IPS-20b (cell line): ENCODE measurements around the gene MBP.

Experiments used
- H3K27ac ChIP-seq: one replicate; pipeline ENCODE4 v1.5.1; 2013; ENCODE audit warnings: low read length
- H3K27me3 ChIP-seq: 2 replicates; pipeline ENCODE4 v1.6.1; 2013; ENCODE audit warnings: mild to moderate bottlenecking, low read length, inconsistent platforms; ENCODE audit not compliant: insufficient read depth
- H3K36me3 ChIP-seq: 2 replicates; pipeline ENCODE4 v1.6.1; 2013; ENCODE audit warnings: low read depth, mild to moderate bottlenecking, inconsistent platforms, low read length, moderate library complexity; ENCODE audit not compliant: insufficient read depth
- H3K4me1 ChIP-seq: 2 replicates; pipeline ENCODE4 v1.6.1; 2013; ENCODE audit warnings: mild to moderate bottlenecking, control low read depth, inconsistent platforms, low read length, moderate library complexity; ENCODE audit not compliant: insufficient read depth
- H3K4me3 ChIP-seq: 2 replicates; pipeline ENCODE4 v1.5.1; 2013; ENCODE audit warnings: mild to moderate bottlenecking, low read length, inconsistent platforms
- H3K9ac ChIP-seq: 2 replicates; pipeline ENCODE4 v1.6.1; 2013; ENCODE audit warnings: low read depth, mild to moderate bottlenecking, inconsistent platforms, low read length, moderate library complexity
- H3K9me3 ChIP-seq: 2 replicates; pipeline ENCODE4 v1.6.1; 2013; ENCODE audit warnings: mild to moderate bottlenecking, low read depth, low read length, inconsistent platforms; ENCODE audit not compliant: insufficient read depth

Gene MBP

GRCh38 chr18:77132369-77133050 is at the start of gene MBP:
Gene MBP (minus strand): TSS chr18:77132783. CDS start chr18:77105261, 27,522 bp downstream.
- Histone ChIP-seq H3K9ac (peak within 1 kb of the TSS; percentile 48; the same call in 1 of the 2 replicates), H3K4me3 (peak within 1 kb of the TSS; percentile 70), H3K27ac (no peak within 1 kb of the TSS), H3K27me3 (peaks cover 67% of the 10 kb centered on the region), H3K36me3 (no peaks in the 10 kb centered on the region), H3K4me1 (no peaks in the 10 kb centered on the region), H3K9me3 (no peaks in the 10 kb centered on the region)

GRCh38 chr18:77181950-77182707 is 49.5 kb upstream of the MBP start:
- H3K27ac ChIP-seq: no peak overlapping the region
- H3K4me1 ChIP-seq: no peaks in the 10 kb centered on the region
- H3K4me3 ChIP-seq: no peak overlapping the region
- no peaks in the 10 kb centered on the region for H3K36me3 ChIP-seq
- H3K27me3 ChIP-seq: no peaks in the 10 kb centered on the region
- H3K9ac ChIP-seq: no peak overlapping the region
- H3K9me3 ChIP-seq: no peaks in the 10 kb centered on the region; the same call in 1 of the 2 replicates

- H3K27ac ChIP-seq: no peak overlapping the region
- H3K4me3 ChIP-seq: no peak overlapping the region
- no peaks in the 10 kb centered on the region for H3K36me3 ChIP-seq
- no peaks in the 10 kb centered on the region for H3K27me3 ChIP-seq
- no peak overlapping the region for H3K9ac ChIP-seq
- no peaks in the 10 kb centered on the region for H3K4me1 ChIP-seq
- no peaks in the 10 kb centered on the region for H3K9me3 ChIP-seq
Observed at GRCh38 chr18:77178559-77178958, 46.0 kb upstream of the MBP start.

DNA sequence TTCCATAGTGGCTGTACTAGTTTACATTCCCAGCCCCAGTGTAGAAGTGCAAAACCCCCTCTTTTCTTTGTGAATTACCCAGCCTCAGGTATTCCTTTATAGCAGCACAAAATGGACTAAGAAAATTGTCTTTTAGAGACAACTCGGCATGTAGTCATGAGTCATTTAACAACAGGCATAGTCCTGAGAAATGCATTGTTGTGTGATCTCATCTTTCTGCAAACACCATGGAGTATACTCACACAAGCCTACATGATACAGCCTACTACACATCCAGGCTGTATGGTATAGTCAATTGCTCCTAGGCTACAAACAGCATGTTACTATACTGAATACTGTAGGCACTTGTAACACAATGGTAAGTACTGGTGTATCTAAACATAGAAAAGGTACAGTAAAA is 44.4 kb upstream of the MBP start:
- Histone ChIP-seq H3K4me3 (no peak overlapping the region), H3K9ac (no peak overlapping the region), H3K4me1 (no peaks in the 10 kb centered on the region), H3K27ac (no peak overlapping the region), H3K9me3 (no peaks in the 10 kb centered on the region), H3K27me3 (no peaks in the 10 kb centered on the region), H3K36me3 (no peaks in the 10 kb centered on the region)

DNA sequence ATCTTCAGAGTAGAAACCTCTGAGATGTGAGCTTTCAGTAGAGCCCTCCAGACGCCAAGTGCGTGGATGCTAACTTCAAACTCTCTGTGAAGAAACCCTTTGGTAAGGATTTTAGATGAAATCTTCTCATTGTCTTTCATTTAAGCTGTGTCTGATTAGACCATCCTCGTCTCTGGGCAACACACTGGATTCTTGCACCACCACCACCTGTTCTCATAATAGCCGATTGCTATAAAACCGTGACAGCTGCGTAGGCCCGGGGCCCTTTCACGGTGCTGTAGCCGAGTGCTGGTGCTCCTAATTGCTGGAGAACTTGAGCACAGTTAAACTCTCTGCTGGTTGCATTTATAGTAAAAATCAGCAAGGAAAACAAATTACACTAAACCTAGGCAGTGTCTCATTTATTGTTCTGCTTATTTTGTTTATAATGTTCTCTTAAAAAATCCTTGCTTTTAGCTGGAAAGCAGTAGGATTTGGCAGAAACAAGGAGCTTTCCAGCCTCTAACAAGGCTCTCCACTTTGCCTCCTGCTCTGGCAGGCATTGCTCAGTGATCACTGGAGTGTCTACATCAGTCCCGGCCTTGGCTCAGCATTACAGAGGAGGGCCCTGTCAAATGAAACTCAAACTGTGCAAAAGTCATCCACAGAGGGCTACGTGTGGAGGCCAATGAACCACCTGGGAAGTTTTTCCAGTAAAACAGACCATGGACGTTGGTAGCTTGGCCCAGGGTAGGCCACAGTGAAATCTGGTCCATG is 40.9 kb upstream of the MBP start:
- H3K4me3 ChIP-seq: no peak overlapping the region
- no peaks in the 10 kb centered on the region for H3K4me1 ChIP-seq
- H3K36me3 ChIP-seq: no peaks in the 10 kb centered on the region
- H3K9ac ChIP-seq: no peak overlapping the region
- H3K27me3 ChIP-seq: no peaks in the 10 kb centered on the region
- H3K9me3 ChIP-seq: no peaks in the 10 kb centered on the region
- no peak overlapping the region for H3K27ac ChIP-seq

DNA sequence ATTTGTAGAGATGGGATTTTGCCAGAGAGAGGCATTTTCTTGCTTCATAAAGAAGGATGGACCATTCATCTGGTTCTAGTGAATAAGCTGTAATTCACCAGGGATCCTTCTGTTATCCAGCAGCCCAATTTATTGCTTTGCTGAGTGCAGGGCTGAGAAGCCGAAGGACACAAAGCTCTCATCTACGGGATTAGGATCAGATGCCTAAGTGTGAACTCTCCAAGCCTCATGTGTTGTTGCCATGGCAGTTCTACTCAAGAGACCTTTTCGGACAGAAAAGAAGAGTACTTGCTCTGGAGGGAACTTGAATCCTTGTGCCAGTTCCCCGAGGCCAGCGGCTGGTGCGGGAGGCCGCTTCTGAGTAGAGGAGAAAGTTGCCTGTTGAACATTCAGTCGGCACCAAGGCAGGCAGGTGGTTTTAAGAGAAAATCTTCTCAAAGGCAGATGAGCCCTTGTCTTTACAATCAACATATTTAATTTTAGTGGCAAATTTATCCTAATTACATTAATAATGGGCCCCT is 38.4 kb upstream of the MBP start:
- Histone ChIP-seq H3K9me3 (no peaks in the 10 kb centered on the region), H3K4me1 (peaks cover 16% of the 10 kb centered on the region; the same call in 1 of the 2 replicates), H3K36me3 (no peaks in the 10 kb centered on the region), H3K9ac (no peak overlapping the region), H3K27ac (no peak overlapping the region), H3K4me3 (no peak overlapping the region), H3K27me3 (no peaks in the 10 kb centered on the region)

DNA sequence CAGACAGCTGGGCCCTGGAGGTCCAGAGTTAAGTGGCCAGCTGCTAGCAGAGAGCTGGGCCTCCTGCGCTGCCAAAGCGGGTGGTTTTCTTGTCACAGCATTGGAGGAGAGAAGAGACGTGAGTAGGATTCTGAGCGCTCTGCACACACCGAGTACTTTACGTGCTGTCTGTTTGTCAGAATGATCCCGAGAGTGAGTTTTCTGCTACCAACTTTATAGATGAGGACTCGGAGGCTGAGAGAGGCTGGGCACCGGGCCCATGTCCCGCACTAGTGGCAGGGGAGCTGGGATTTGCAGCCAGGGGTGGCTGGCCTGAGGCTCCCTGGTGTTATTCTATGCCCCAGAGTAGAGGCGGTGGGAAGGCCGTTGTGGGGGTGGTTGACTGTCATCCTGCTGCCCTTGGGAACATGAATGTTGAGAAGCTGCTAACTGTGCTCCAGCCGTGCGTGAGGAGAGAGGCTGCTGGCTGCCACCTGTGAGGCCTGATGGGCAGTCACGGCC is 36.3 kb upstream of the MBP start:
- Histone ChIP-seq H3K27me3 (no peaks in the 10 kb centered on the region; the same call in 1 of the 2 replicates), H3K36me3 (no peaks in the 10 kb centered on the region), H3K9me3 (no peaks in the 10 kb centered on the region), H3K9ac (no peak overlapping the region), H3K4me3 (no peak overlapping the region), H3K4me1 (peaks cover 20% of the 10 kb centered on the region; the same call in 1 of the 2 replicates), H3K27ac (no peak overlapping the region)

- no peaks in the 10 kb centered on the region for H3K9me3 ChIP-seq
- no peak overlapping the region for H3K4me3 ChIP-seq
- no peak overlapping the region for H3K9ac ChIP-seq
Observed at GRCh38 chr18:77167251-77167650, 34.7 kb upstream of the MBP start.

DNA sequence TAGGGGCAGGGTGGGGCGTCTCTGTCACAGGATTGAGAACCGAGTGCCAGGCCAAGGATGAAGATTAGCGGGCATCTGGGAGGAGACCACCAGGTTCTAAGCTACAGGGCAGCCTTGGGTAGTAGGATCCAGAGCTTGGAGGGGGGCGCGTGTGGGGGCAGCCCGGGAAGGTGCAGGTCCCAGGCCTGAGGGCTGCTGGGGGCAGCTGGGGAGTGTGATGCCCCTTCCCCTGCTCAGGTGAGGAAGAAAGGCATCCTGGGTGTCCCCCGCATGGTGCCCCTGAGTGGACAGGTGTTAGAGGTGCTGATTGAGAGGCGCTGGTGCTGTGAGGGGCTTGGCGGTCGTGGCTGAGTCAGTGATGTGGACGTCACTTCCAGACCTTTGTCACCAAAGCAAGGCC is 33.9 kb upstream of the MBP start:
- no peak overlapping the region for H3K9ac ChIP-seq
- H3K36me3 ChIP-seq: no peaks in the 10 kb centered on the region
- no peaks in the 10 kb centered on the region; the same call in 1 of the 2 replicates for H3K27me3 ChIP-seq
- no peak overlapping the region for H3K4me3 ChIP-seq
- H3K4me1 ChIP-seq: peaks cover 24% of the 10 kb centered on the region; the same call in 1 of the 2 replicates
- H3K9me3 ChIP-seq: no peaks in the 10 kb centered on the region
- H3K27ac ChIP-seq: no peak overlapping the region

More at GRCh38 chr18:77167251-77167650, 34.7 kb upstream of the MBP start:
- H3K27ac ChIP-seq: no peak overlapping the region
- no peaks in the 10 kb centered on the region for H3K36me3 ChIP-seq
- H3K27me3 ChIP-seq: no peaks in the 10 kb centered on the region; the same call in 1 of the 2 replicates
- peaks cover 20% of the 10 kb centered on the region; the same call in 1 of the 2 replicates for H3K4me1 ChIP-seq

DNA sequence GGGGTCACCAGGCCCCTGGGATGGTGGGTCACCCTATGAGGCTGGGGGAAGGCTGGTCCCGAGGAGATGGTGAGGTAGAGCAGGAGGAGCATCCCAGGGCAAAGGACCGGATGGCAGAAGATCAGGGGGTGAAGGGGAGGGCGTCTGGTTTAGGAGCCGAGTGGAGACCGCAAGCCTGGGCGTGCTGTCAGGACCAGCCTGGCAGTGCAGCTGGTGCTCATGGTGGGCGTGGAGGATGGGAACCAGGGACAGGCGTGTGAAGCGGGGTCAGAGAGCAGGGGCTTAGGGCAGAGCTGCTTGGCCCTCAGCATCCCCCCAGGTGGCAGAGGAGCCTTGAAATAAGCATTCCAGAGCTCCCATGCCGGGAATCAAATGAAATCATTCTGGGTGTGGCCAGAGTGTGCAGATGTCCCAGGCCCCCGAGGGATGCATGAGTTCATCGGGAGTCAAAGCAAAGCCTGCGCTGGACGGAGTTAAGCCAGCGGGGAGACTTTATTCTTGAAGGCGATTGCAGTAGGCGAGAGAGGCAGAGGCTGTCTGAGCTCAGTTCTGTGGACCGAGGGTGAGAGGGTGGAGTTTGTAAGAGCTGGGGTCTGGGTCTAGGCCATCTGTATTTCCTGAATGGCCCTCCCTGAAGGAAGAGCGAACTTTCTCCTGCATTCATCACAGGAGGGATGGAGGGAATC is 33.1 kb upstream of the MBP start:
- H3K9me3 ChIP-seq: no peaks in the 10 kb centered on the region; the same call in 1 of the 2 replicates
- peaks cover 31% of the 10 kb centered on the region; the same call in 1 of the 2 replicates for H3K4me1 ChIP-seq
- no peak overlapping the region for H3K4me3 ChIP-seq
- no peaks in the 10 kb centered on the region for H3K36me3 ChIP-seq
- no peaks in the 10 kb centered on the region; the same call in 1 of the 2 replicates for H3K27me3 ChIP-seq
- H3K9ac ChIP-seq: no peak overlapping the region
- no peak overlapping the region for H3K27ac ChIP-seq
